GM12801 (cell line): Measurements from ENCODE around the gene ZNF492.

ENCODE experiments used
- CTCF ChIP-seq: IDR thresholded peaks from one replicate; pipeline ENCODE4 v1.5.1; 2011; ENCODE audit warnings: control low read depth; ENCODE audit not compliant: insufficient read length; ENCODE audit errors: extremely low read depth

The ZNF492 gene

DNA sequence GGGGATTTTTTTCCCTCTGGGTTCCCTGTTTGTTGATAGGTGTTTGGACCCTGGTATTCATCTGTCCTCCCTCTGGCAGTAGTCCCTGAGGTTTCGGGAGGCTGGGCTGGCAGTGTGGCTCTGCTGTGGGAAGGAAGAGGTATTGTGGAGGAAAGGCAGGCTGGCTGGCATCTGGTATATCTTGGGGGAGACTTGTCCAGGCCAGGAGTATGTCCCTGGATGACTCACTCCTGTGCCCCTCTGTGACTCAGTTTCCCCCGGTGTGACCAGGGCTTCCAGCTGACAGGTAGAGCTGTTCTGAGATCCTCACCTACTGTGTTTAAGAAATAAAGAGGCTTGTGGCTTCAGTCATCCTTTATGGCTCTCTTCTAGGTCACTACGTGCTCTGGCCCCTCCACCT is 14.2 kb upstream of the ZNF492 start:
- TF ChIP-seq CTCF = no peak

- no peak for TF ChIP-seq CTCF
These were observed 13.7 kb upstream of the ZNF492 start for GRCh38 chr19:22620401-22620800.

GRCh38 chr19:22620912-22621311 is 13.2 kb upstream of the ZNF492 start:
- no peak for TF ChIP-seq CTCF

DNA sequence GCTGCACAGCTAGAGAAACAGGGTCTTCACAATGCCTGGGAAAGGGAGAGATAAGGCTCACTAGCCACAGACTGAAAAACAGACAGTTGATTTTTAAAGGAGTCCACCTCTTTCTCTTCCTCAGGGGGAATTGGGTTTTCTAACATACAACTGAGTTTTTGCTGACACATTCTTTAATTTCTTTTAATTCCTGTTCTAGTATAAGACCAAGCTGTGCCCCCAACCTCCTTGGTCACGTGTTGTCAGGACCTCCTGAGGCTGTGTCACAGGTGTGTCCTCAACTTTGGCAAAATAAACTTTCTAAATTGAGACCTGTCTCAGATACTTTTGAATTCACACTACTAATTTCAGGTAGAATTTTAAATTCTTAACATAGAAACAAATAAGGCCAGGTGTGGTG is 12.1 kb upstream of the ZNF492 start:
- TF ChIP-seq CTCF = no peak

DNA sequence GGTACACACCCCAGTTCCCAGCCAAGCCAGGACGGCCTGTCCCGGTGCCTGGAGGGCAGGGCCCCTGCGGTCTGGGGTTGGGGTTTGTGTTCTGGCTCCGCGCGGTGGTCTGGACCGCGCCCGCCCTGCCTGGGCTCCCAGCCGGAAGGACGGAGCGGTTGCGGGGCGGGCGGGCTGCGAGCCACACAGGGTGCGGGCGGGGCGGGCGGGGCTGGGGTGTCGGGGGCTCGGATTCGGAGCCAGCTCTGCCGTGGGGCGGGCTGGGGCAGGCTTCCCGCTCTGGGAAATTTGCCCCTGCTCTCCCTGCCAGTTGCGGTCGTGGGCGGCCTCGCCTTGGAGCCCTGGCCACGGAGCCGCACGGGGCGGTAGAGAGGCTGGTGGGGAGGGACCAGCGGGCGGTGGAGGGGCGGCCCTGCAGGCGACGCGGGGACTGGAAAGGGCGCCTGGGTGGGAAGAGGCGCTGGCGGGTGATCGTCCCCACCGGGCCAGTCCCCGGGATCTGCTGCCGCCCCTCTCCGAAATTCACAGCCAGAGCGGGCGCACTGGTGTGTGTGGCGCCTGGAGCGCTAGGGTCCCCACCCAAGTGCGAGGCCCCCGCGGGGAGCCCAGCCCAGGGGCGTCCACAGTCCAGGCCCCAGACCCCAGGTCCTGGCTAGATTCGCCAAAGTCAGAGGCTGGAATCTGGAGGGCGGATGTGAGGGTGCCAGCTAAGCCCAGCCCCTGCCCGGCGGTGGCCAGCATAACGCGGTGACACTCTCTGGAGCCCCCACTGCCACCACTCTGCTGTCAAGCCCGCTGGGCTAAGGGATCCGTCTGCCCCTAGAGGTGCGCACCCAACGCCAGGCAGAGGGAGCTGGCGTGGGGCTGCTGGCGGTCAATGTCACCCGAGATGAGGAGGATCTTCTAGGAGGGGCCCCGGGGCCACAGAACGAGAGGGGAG is 11.0 kb upstream of the ZNF492 start:
- no peak for TF ChIP-seq CTCF

- TF ChIP-seq CTCF = no peak
These were observed 10.3 kb upstream of the ZNF492 start for GRCh38 chr19:22623841-22624221.

DNA sequence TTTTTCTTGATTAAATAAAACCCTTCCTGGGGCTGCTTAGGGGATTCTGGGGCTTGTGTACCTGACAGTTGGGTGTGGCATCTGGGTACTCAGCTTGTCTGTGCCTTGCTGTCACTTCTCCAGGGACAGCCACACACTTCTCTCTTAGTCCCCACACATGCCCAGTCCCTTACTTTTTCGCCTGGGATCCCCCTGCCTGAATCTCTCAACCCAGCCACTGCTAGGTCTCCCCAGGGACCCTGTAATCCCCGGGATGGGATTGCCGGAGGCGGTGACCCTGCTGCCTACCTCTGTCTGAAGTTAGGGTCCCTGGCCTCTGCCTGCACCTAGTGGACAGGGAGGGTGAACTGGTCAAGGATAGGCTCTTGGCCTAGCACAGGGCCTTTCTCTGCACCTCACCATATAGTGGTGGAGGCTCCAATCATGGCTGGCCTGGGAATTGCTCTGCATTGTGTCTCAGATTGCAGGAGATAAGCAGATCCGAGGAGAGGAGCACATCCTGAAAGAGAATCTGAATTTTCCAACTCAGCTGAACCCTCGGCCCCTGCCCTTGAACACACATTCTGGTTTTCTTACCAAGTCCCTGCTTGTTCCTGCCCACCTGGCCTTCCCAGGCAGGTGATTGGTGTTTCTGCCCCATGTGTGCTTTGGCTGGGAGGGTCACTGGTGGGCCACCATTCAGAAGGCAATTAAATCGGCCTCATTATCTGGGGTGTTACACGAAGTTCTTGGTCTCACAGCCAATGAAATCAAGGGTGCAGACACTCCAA is 8.7 kb upstream of the ZNF492 start:
- TF ChIP-seq CTCF = no peak
